HCT116 (cell line): ENCODE measurements around the gene DLG5. TPM values are rescaled to one million over a fixed set of nuclear protein-coding genes. Genes with fewer than 3 reads are reported as not detected.

Source experiments
- ATAC-seq: fragments of 200-7000 bp; cut with Tn5 transposase; 2 replicates; pipeline ENCODE4 v1.9.1; 2020; ENCODE audit warnings: mild to moderate bottlenecking, moderate library complexity
- BruUV-seq: library from RNA; stranded (reverse); fragments of 400-500 nt; replicated peaks from 2 replicates; lab custom pipeline; 2021; lab: Mats Ljungman, UMichigan
- CTCF ChIA-PET: fragments of 300-600 bp; sonication (Branson Sonifier 250); formaldehyde crosslinking; loops from one replicate; lab custom pipeline; 2021; ENCODE audit warnings: antibody characterized with exemption; lab: Charles Lee
- POLR2A ChIA-PET: fragments of 300-600, 350-600 bp; sonication (Branson Sonifier 250); formaldehyde crosslinking; loops from one replicate; lab custom pipeline; 2021; ENCODE audit warnings: antibody characterized with exemption; lab: Charles Lee
- RAD21 ChIA-PET, 2 experiments: fragments of 300-600 bp; sonication (Branson Sonifier 250); formaldehyde crosslinking; loops; one replicate each; lab custom pipeline; 2023; ENCODE audit warnings: low total read pairs in 2 of 2; ENCODE audit not compliant: uncharacterized antibody in 2 of 2, unreplicated experiment in 2 of 2, low non-redundant PET in 1 of 2; lab: Charles Lee
- DNase-seq: peaks from one replicate; pipeline ENCODE4 v3.0.0-alpha.2; 2010; ENCODE audit warnings: low read depth, low spot score
- H2AFZ ChIP-seq: fragments of 200-600 bp; shearing (Covaris generic), sonication (generic); 2 replicates; pipeline ENCODE4 v1.6.1; 2017; ENCODE audit warnings: low read depth, mixed run types, mixed read lengths, antibody characterized with exemption, low read length; ENCODE audit not compliant: poor library complexity, severe bottlenecking
- H3K27ac ChIP-seq: 2 replicates; pipeline ENCODE4 v1.5.1; 2012; ENCODE audit warnings: low read depth, low read length
- H3K27me3 ChIP-seq: fragments of 200-600 bp; sonication (generic); 2 replicates; pipeline ENCODE4 v1.6.1; 2016; ENCODE audit warnings: mixed run types, low read length, mixed read lengths; ENCODE audit not compliant: insufficient read depth
- H3K36me3 ChIP-seq, 2 experiments: fragments of 200-500 bp in 1 of 2; fragments of 200-600 bp in 1 of 2; sonication (Bioruptor generic) in 1 of 2; sonication (generic) in 1 of 2; 2 replicates each; pipeline versions ENCODE4 v1.5.1 to v1.6.1; 2014 to 2016; ENCODE audit warnings: low read length in 2 of 2, inconsistent platforms in 1 of 2, mixed read lengths in 1 of 2, mixed run types in 1 of 2; ENCODE audit not compliant: insufficient read depth in 2 of 2, control insufficient read depth in 1 of 2
- H3K4me1 ChIP-seq, 2 experiments: fragments of 200-600 bp in 1 of 2; sonication (generic) in 1 of 2; 2 replicates each; pipeline versions ENCODE4 v1.5.1 to v1.6.1; 2012 to 2017; ENCODE audit warnings: low read length in 2 of 2, inconsistent platforms in 1 of 2, mild to moderate bottlenecking in 1 of 2, mixed read lengths in 1 of 2, mixed run types in 1 of 2, moderate library complexity in 1 of 2; ENCODE audit not compliant: insufficient read depth in 2 of 2, control insufficient read depth in 1 of 2
- H3K4me2 ChIP-seq: fragments of 200-600 bp; sonication (generic); 2 replicates; pipeline ENCODE4 v1.6.1; 2017; ENCODE audit warnings: mixed run types, low read length, mixed read lengths
- H3K4me3 ChIP-seq, 2 experiments: fragments of 200-600 bp in 1 of 2; sonication (generic) in 1 of 2; replicated peaks in 1 of 2; 2 replicates each; pipeline ENCODE4 v1.5.1; 2011 to 2016; ENCODE audit warnings: low read length in 2 of 2, control low read depth in 1 of 2, low read depth in 1 of 2, mild to moderate bottlenecking in 1 of 2, mixed read lengths in 1 of 2, mixed run types in 1 of 2
- H3K79me2 ChIP-seq: fragments of 200-600 bp; sonication (generic); 2 replicates; pipeline ENCODE4 v1.6.1; 2017; ENCODE audit warnings: mild to moderate bottlenecking, mixed run types, low read length, moderate library complexity, mixed read lengths; ENCODE audit not compliant: insufficient read depth
- H3K9ac ChIP-seq: fragments of 200-600 bp; sonication (generic); 2 replicates; pipeline ENCODE4 v1.6.1; 2016; ENCODE audit warnings: low read length, mixed read lengths
- H3K9me2 ChIP-seq: fragments of 200-600 bp; sonication (generic), shearing (Covaris generic); 2 replicates; pipeline ENCODE4 v1.6.1; 2017; ENCODE audit warnings: mixed run types, mild to moderate bottlenecking, moderate library complexity; ENCODE audit not compliant: insufficient read depth
- H3K9me3 ChIP-seq, 2 experiments: fragments of 200-500 bp in 1 of 2; fragments of 200-600 bp in 1 of 2; sonication (Bioruptor generic) in 1 of 2; sonication (generic) in 1 of 2; 2 replicates each; pipeline ENCODE4 v1.6.1; 2014 to 2017; ENCODE audit warnings: low read length in 2 of 2, mixed read lengths in 2 of 2, inconsistent platforms in 1 of 2, low read depth in 1 of 2, mild to moderate bottlenecking in 1 of 2, mixed run types in 1 of 2, moderate library complexity in 1 of 2; ENCODE audit not compliant: control insufficient read depth in 1 of 2, insufficient read depth in 1 of 2
- H4K20me1 ChIP-seq: fragments of 200-600 bp; sonication (generic), shearing (Covaris generic); 2 replicates; pipeline ENCODE4 v1.6.1; 2017; ENCODE audit warnings: mixed run types, mild to moderate bottlenecking, moderate library complexity; ENCODE audit not compliant: insufficient read depth
- CBX3 ChIP-seq: IDR thresholded peaks from 2 replicates; pipeline ENCODE4 v1.6.1; 2012; ENCODE audit warnings: low read depth
- CEBPB ChIP-seq: IDR thresholded peaks from 2 replicates; pipeline ENCODE4 v1.6.1; 2012; ENCODE audit warnings: low read depth
- EGR1 ChIP-seq: IDR thresholded peaks from 2 replicates; pipeline ENCODE4 v1.6.1; 2012; ENCODE audit warnings: low read depth
- ELF1 ChIP-seq: IDR thresholded peaks from 2 replicates; pipeline ENCODE4 v1.6.1; 2012; ENCODE audit warnings: low read depth, borderline replicate concordance
- EZH2phosphoT487 ChIP-seq: fragments of 200-600 bp; IDR thresholded peaks from 2 replicates; pipeline ENCODE4 v1.6.1; 2018; ENCODE audit warnings: antibody characterized with exemption, borderline replicate concordance
- FOSL1 ChIP-seq: IDR thresholded peaks from 2 replicates; pipeline ENCODE4 v1.6.1; 2012; ENCODE audit warnings: low read depth
- JUND ChIP-seq: IDR thresholded peaks from 2 replicates; pipeline ENCODE4 v1.6.1; 2012
- POLR2A ChIP-seq: IDR thresholded peaks from 2 replicates; pipeline ENCODE4 v1.7.0; 2011; ENCODE audit warnings: borderline replicate concordance; ENCODE audit not compliant: insufficient read depth, insufficient read length; ENCODE audit errors: extremely low read depth
- POLR2AphosphoS5 ChIP-seq: IDR thresholded peaks from 2 replicates; pipeline ENCODE4 v1.6.1; 2011; ENCODE audit warnings: mild to moderate bottlenecking, low read depth, low read length, moderate library complexity
- RAD21 ChIP-seq: IDR thresholded peaks from 2 replicates; pipeline ENCODE4 v1.6.1; 2012; ENCODE audit warnings: low read depth, mild to moderate bottlenecking
- SIN3A ChIP-seq: IDR thresholded peaks from 2 replicates; pipeline ENCODE4 v1.6.1; 2012; ENCODE audit warnings: low read depth
- SP1 ChIP-seq: IDR thresholded peaks from 2 replicates; pipeline ENCODE4 v1.6.1; 2012; ENCODE audit warnings: low read depth
- SRF ChIP-seq: IDR thresholded peaks from 2 replicates; pipeline ENCODE4 v1.6.1; 2012; ENCODE audit warnings: low read depth
- TCF7L2 ChIP-seq: IDR thresholded peaks from 2 replicates; pipeline ENCODE4 v1.7.0; 2011; ENCODE audit warnings: borderline replicate concordance, inconsistent platforms; ENCODE audit not compliant: insufficient read depth, insufficient read length; ENCODE audit errors: extremely low read depth
- YY1 ChIP-seq: IDR thresholded peaks from 2 replicates; pipeline ENCODE4 v1.6.1; 2011; ENCODE audit warnings: low read length, low read depth, moderate library complexity, mild to moderate bottlenecking; ENCODE audit not compliant: insufficient replicate concordance; ENCODE audit errors: extremely low read depth
- ZNF274 ChIP-seq: fragments of 200-500 bp; sonication (Bioruptor generic); IDR thresholded peaks from 2 replicates; pipeline ENCODE4 v1.6.1; 2014; ENCODE audit warnings: mild to moderate bottlenecking, low read depth, low read length, inconsistent platforms
- intact Hi-C: fragments of 100-400 bp; cut with micrococcal nuclease; formaldehyde crosslinking; loops from 2 replicates; pipeline ENCODE4 v1.10.0; 2022
- total RNA-seq: library from RNA; stranded (reverse); gene quantifications from one replicate; pipeline ENCODE4 v1.2.1, GENCODE V29; 2021; ENCODE audit not compliant: unreplicated experiment
- TF ChIP-seq, protein P1 (sequence below): IDR thresholded peaks from 2 replicates; pipeline ENCODE4 v1.6.1; 2012
- TF ChIP-seq, protein P2 (sequence below): IDR thresholded peaks from 2 replicates; pipeline ENCODE4 v1.6.1; 2011; ENCODE audit warnings: mild to moderate bottlenecking, low read length, moderate library complexity; ENCODE audit not compliant: insufficient replicate concordance; ENCODE audit errors: extremely low read depth
- TF ChIP-seq, protein P3 (sequence below): IDR thresholded peaks from 2 replicates; pipeline ENCODE4 v1.6.1; 2012; ENCODE audit warnings: low read depth
- TF ChIP-seq, protein P4 (sequence below): IDR thresholded peaks from 2 replicates; pipeline ENCODE4 v1.6.1; 2012

Gene DLG5
- total RNA-seq, 1 experiment from 2014 or later = 44.8 TPM

DNA sequence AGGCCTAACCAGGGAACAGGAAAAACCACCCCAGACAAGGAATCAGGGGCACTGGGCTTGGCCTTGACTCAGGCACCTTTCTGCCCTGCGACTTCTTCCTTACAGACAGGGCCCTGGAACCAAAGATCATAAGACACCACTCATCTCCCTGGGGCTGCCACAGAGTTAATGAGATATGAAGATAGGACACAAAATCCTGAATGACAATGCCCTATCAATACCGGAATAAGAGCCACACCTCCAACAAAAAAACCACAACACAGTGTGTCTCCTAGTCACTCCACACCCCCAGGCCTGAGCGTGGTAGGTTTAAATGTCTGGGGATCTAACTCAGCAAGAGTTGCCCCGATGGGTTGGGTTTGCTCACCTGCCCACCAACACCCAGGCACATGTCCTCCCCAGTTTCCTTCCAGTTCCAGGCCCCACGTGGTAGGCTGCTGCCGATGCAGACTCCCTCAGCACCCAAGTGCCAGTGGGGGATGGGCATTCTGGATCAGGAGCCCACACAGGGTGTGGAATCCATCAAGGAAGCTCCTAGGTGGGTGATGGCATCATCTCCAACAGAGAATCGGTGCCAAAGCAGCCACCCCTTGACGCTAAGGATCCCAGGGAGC, 3.9 kb downstream of the DLG5 start (continued):
- TF ChIP-seq, protein P1, sequence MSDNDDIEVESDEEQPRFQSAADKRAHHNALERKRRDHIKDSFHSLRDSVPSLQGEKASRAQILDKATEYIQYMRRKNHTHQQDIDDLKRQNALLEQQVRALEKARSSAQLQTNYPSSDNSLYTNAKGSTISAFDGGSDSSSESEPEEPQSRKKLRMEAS = no peak

DNA sequence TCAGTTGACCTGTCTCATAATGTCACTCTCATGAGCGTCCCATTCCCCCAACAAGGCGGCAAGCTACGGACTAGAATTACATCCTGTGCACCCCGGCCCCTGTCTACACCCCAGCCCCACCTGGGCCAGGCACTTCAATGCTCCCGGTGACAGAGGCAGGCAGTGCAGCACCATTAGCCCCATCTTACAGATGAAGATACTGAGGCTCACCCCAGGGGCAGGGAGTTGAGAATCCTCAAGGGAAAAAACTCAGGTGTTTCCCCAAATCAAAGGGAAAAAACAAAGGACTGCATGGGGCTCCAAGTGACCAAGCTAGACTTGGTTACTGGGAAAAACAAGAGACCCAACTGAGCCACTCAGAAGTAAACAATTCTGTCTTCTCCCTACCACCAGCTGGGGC, 4.5 kb downstream of the DLG5 start:
- TF ChIP-seq EZH2phosphoT487 (no peak), SRF (no peak), TCF7L2 (no peak), YY1 (no peak), SP1 (no peak), POLR2A (no peak), JUND (no peak), POLR2AphosphoS5 (no peak), FOSL1 (no peak), CBX3 (no peak), ELF1 (no peak), SIN3A (no peak), ZNF274 (no peak), CEBPB (no peak), RAD21 (no peak), EGR1 (no peak)
- TF ChIP-seq, protein P2, sequence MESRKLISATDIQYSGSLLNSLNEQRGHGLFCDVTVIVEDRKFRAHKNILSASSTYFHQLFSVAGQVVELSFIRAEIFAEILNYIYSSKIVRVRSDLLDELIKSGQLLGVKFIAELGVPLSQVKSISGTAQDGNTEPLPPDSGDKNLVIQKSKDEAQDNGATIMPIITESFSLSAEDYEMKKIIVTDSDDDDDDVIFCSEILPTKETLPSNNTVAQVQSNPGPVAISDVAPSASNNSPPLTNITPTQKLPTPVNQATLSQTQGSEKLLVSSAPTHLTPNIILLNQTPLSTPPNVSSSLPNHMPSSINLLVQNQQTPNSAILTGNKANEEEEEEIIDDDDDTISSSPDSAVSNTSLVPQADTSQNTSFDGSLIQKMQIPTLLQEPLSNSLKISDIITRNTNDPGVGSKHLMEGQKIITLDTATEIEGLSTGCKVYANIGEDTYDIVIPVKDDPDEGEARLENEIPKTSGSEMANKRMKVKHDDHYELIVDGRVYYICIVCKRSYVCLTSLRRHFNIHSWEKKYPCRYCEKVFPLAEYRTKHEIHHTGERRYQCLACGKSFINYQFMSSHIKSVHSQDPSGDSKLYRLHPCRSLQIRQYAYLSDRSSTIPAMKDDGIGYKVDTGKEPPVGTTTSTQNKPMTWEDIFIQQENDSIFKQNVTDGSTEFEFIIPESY = no peak
- TF ChIP-seq, protein P1 = no peak
- TF ChIP-seq, protein P3, sequence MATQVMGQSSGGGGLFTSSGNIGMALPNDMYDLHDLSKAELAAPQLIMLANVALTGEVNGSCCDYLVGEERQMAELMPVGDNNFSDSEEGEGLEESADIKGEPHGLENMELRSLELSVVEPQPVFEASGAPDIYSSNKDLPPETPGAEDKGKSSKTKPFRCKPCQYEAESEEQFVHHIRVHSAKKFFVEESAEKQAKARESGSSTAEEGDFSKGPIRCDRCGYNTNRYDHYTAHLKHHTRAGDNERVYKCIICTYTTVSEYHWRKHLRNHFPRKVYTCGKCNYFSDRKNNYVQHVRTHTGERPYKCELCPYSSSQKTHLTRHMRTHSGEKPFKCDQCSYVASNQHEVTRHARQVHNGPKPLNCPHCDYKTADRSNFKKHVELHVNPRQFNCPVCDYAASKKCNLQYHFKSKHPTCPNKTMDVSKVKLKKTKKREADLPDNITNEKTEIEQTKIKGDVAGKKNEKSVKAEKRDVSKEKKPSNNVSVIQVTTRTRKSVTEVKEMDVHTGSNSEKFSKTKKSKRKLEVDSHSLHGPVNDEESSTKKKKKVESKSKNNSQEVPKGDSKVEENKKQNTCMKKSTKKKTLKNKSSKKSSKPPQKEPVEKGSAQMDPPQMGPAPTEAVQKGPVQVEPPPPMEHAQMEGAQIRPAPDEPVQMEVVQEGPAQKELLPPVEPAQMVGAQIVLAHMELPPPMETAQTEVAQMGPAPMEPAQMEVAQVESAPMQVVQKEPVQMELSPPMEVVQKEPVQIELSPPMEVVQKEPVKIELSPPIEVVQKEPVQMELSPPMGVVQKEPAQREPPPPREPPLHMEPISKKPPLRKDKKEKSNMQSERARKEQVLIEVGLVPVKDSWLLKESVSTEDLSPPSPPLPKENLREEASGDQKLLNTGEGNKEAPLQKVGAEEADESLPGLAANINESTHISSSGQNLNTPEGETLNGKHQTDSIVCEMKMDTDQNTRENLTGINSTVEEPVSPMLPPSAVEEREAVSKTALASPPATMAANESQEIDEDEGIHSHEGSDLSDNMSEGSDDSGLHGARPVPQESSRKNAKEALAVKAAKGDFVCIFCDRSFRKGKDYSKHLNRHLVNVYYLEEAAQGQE = no peak
- TF ChIP-seq, protein P4, sequence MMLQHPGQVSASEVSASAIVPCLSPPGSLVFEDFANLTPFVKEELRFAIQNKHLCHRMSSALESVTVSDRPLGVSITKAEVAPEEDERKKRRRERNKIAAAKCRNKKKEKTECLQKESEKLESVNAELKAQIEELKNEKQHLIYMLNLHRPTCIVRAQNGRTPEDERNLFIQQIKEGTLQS = no peak
- TF ChIP-seq, all 23 proteins: peak for 0
- H3K4me1 ChIP-seq = peaks cover 15 to 38% of the 10 kb centered on the region in 2 experiments; a peak in 3 of 4 replicates
- CTCF ChIA-PET = interaction anchor here (1.4 kb wide), 1 partner anchor 108 kb away, joined by 4 read pairs; the partner anchor contains the start of gene POLR3A
- H3K36me3 ChIP-seq = no peaks in the 10 kb centered on the region
- H2AFZ ChIP-seq = no peak overlapping the region
- intact Hi-C loops = no loop called here
- no peaks in the 10 kb centered on the region for H3K27me3 ChIP-seq
- H3K27ac ChIP-seq = no peak overlapping the region
- POLR2A ChIA-PET = no interaction called here
- RAD21 ChIA-PET = no interaction called here
- BruUV-seq = no TSS peak
- no peak overlapping the region for H3K4me2 ChIP-seq
- H3K79me2 ChIP-seq = peaks cover 86% of the 10 kb centered on the region
- ATAC-seq (no peak), DNase-seq (no peak)
- no peak overlapping the region for H3K4me3 ChIP-seq
- no peak overlapping the region for H3K9ac ChIP-seq
- no peaks in the 10 kb centered on the region for H3K9me3 ChIP-seq
- H3K9me2 ChIP-seq = no peaks in the 10 kb centered on the region
- H4K20me1 ChIP-seq = no peaks in the 10 kb centered on the region; the same call in 1 of the 2 replicates
